Measurements from ENCODE around the gene MAFB.

The MAFB gene

GRCh38 chr20:40668449-40669228, 20.4 kb downstream of the MAFB start:
- H3K27ac ChIP-seq: no peak overlapping the region
- H3K36me3 ChIP-seq: no peaks in the 10 kb centered on the region
- no peaks in the 10 kb centered on the region for H3K4me1 ChIP-seq (ENCODE audit: control insufficient read depth in 1 of 2, insufficient read depth in 1 of 2, low read depth in 1 of 2, low read length in 1 of 2)
- no peak for TF ChIP-seq CTCF (IDR thresholded peaks at IDR 0.05)
- peaks cover 15% of the 10 kb centered on the region for H3K27me3 ChIP-seq
- H3K4me3 ChIP-seq (ENCODE audit: low read depth in 1 of 2, low read length in 1 of 2): no peak overlapping the region
- no peaks in the 10 kb centered on the region for H3K9me3 ChIP-seq

GRCh38 chr20:40667503-40667902, 21.5 kb downstream of the MAFB start:
- H3K4me3 ChIP-seq (ENCODE audit: low read depth in 1 of 2, low read length in 1 of 2): no peak overlapping the region
- no peaks in the 10 kb centered on the region for H3K9me3 ChIP-seq
- H3K27ac ChIP-seq: no peak overlapping the region
- no peaks in the 10 kb centered on the region for H3K36me3 ChIP-seq
- peaks cover 6% of the 10 kb centered on the region for H3K27me3 ChIP-seq
- H3K4me1 ChIP-seq (ENCODE audit: control insufficient read depth in 1 of 2, insufficient read depth in 1 of 2, low read depth in 1 of 2, low read length in 1 of 2): no peaks in the 10 kb centered on the region
- TF ChIP-seq CTCF (IDR thresholded peaks at IDR 0.05): no peak

GRCh38 chr20:40666336-40666735, 22.7 kb downstream of the MAFB start:
- Histone ChIP-seq H3K9me3 (no peaks in the 10 kb centered on the region), H3K4me1 (ENCODE audit: control insufficient read depth in 1 of 2, insufficient read depth in 1 of 2, low read depth in 1 of 2, low read length in 1 of 2) (no peaks in the 10 kb centered on the region), H3K27ac (no peak overlapping the region), H3K4me3 (ENCODE audit: low read depth in 1 of 2, low read length in 1 of 2) (no peak overlapping the region), H3K36me3 (no peaks in the 10 kb centered on the region), H3K27me3 (peaks cover 4% of the 10 kb centered on the region)
- TF ChIP-seq CTCF (IDR thresholded peaks at IDR 0.05): no peak

- no peak overlapping the region for H3K27ac ChIP-seq
- no peak for TF ChIP-seq CTCF (IDR thresholded peaks at IDR 0.05)
- H3K36me3 ChIP-seq: no peaks in the 10 kb centered on the region
- H3K27me3 ChIP-seq: peaks cover 8% of the 10 kb centered on the region
- H3K4me3 ChIP-seq (ENCODE audit: low read depth in 1 of 2, low read length in 1 of 2): no peak overlapping the region
- no peaks in the 10 kb centered on the region for H3K4me1 ChIP-seq (ENCODE audit: control insufficient read depth in 1 of 2, insufficient read depth in 1 of 2, low read depth in 1 of 2, low read length in 1 of 2)
- no peaks in the 10 kb centered on the region for H3K9me3 ChIP-seq
Measured at GRCh38 chr20:40664891-40665290, 24.1 kb downstream of the MAFB start.

- Histone ChIP-seq H3K4me1 (ENCODE audit: control insufficient read depth in 1 of 2, insufficient read depth in 1 of 2, low read depth in 1 of 2, low read length in 1 of 2) (no peaks in the 10 kb centered on the region), H3K9me3 (no peaks in the 10 kb centered on the region), H3K36me3 (no peaks in the 10 kb centered on the region), H3K4me3 (ENCODE audit: low read depth in 1 of 2, low read length in 1 of 2) (no peak overlapping the region), H3K27ac (no peak overlapping the region), H3K27me3 (peaks cover 8% of the 10 kb centered on the region)
- no peak for TF ChIP-seq CTCF (IDR thresholded peaks at IDR 0.05)
Measured at GRCh38 chr20:40663991-40664880, 24.8 kb downstream of the MAFB start.

Data from neutrophil (primary cell).